Measurements from ENCODE around the gene TMEM69.
"Not testable (repeated sequence)": the region's sequence is repeated elsewhere in the genome, so short reads cannot be mapped to it uniquely, and the experiment has no call there.

Gene TMEM69

DNA sequence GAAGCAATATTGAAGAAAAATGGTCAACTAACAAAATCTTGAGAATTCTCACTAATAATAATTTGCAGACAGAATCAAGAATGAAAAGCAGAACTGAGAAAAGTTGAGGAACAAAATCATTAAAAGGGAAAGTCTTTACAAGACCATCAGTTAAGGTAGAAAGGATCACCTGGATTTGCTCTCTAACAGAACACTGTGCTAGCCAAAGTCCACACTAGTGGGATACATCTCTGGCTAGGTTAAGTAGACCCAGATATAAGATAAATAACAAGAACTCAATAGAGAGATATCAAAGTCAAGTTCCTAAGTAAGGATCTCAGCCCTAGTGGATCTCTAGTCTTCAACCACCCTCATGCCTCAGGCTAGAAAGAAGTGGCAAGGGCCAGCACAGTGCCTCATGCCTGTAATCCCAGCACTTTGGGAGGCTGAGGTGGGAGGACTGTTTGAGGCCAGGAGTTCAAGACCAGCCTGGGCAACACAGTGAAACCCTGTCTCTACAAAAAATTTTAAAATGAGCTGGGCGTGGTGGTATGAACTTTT, 42.9 kb downstream of the TMEM69 start:
- no peak for DNase-seq (ENCODE audit: low spot score)

GRCh38 chr1:45739137-45739536, 51.2 kb downstream of the TMEM69 start:
- DNase-seq (ENCODE audit: low spot score): no peak

- not testable (repeated sequence) for DNase-seq (ENCODE audit: low spot score)
Observed at GRCh38 chr1:45739641-45740156, 51.7 kb downstream of the TMEM69 start.

Measured in AG20443 (cell line).